KMS-11 (cell line): ENCODE results near the gene ASIC3.
A peak's percentile ranks its signal among the peaks of the same experiment; 100 is the strongest.

Experiments
- H2AFZ ChIP-seq: fragments of 200-600 bp; sonication (generic); 2 replicates; pipeline ENCODE4 v1.6.1; 2016; ENCODE audit warnings: antibody characterized with exemption, mixed run types, low read depth
- H3K27ac ChIP-seq: fragments of 200-600 bp; sonication (generic); 2 replicates; pipeline ENCODE4 v1.6.1; 2016; ENCODE audit warnings: mild to moderate bottlenecking, mixed run types
- H3K27me3 ChIP-seq: fragments of 200-600 bp; sonication (generic); 2 replicates; pipeline ENCODE4 v1.6.1; 2017; ENCODE audit warnings: mild to moderate bottlenecking, low read depth, mixed run types, moderate library complexity; ENCODE audit not compliant: insufficient read depth
- H3K36me3 ChIP-seq: fragments of 200-600 bp; sonication (generic); 2 replicates; pipeline ENCODE4 v1.6.1; 2017; ENCODE audit warnings: mild to moderate bottlenecking, mixed run types; ENCODE audit not compliant: insufficient read depth
- H3K4me1 ChIP-seq: fragments of 200-600 bp; sonication (generic); 2 replicates; pipeline ENCODE4 v1.6.1; 2016; ENCODE audit warnings: mild to moderate bottlenecking, low read depth, mixed run types; ENCODE audit not compliant: poor library complexity, severe bottlenecking
- H3K4me2 ChIP-seq: fragments of 200-600 bp; sonication (generic); 2 replicates; pipeline ENCODE4 v1.7.0; 2016; ENCODE audit warnings: mild to moderate bottlenecking, mixed run types
- H3K4me3 ChIP-seq: fragments of 200-600 bp; sonication (generic); IDR thresholded peaks from 2 replicates; pipeline ENCODE4 v1.6.1; 2017; ENCODE audit warnings: low read depth, low read length, mixed read lengths; ENCODE audit not compliant: insufficient read depth
- H3K79me2 ChIP-seq: fragments of 200-600 bp; sonication (generic); 2 replicates; pipeline ENCODE4 v1.6.1; 2016; ENCODE audit warnings: low read depth, mixed run types; ENCODE audit not compliant: insufficient read depth
- H3K9ac ChIP-seq: fragments of 200-600 bp; sonication (generic); 2 replicates; pipeline ENCODE4 v1.6.1; 2016; ENCODE audit warnings: mild to moderate bottlenecking, mixed run types
- H4K20me1 ChIP-seq: fragments of 200-600 bp; sonication (generic); 2 replicates; pipeline ENCODE4 v1.6.1; 2016; ENCODE audit warnings: mild to moderate bottlenecking, mixed run types; ENCODE audit not compliant: insufficient read depth
- TF ChIP-seq, protein P1 (sequence below): fragments of 200-600 bp; sonication (generic); conservative IDR thresholded peaks from 2 replicates; pipeline ENCODE4 v1.6.1; 2017; ENCODE audit warnings: low read depth, mild to moderate bottlenecking, antibody characterized with exemption, low read length, moderate library complexity, mixed read lengths

The ASIC3 gene

GRCh38 chr7:151056283-151056665, 7.9 kb downstream of the ASIC3 start:
- peaks cover 11% of the 10 kb centered on the region for H3K4me1 ChIP-seq
- TF ChIP-seq, protein P1, sequence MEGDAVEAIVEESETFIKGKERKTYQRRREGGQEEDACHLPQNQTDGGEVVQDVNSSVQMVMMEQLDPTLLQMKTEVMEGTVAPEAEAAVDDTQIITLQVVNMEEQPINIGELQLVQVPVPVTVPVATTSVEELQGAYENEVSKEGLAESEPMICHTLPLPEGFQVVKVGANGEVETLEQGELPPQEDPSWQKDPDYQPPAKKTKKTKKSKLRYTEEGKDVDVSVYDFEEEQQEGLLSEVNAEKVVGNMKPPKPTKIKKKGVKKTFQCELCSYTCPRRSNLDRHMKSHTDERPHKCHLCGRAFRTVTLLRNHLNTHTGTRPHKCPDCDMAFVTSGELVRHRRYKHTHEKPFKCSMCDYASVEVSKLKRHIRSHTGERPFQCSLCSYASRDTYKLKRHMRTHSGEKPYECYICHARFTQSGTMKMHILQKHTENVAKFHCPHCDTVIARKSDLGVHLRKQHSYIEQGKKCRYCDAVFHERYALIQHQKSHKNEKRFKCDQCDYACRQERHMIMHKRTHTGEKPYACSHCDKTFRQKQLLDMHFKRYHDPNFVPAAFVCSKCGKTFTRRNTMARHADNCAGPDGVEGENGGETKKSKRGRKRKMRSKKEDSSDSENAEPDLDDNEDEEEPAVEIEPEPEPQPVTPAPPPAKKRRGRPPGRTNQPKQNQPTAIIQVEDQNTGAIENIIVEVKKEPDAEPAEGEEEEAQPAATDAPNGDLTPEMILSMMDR, result no peak

DNA sequence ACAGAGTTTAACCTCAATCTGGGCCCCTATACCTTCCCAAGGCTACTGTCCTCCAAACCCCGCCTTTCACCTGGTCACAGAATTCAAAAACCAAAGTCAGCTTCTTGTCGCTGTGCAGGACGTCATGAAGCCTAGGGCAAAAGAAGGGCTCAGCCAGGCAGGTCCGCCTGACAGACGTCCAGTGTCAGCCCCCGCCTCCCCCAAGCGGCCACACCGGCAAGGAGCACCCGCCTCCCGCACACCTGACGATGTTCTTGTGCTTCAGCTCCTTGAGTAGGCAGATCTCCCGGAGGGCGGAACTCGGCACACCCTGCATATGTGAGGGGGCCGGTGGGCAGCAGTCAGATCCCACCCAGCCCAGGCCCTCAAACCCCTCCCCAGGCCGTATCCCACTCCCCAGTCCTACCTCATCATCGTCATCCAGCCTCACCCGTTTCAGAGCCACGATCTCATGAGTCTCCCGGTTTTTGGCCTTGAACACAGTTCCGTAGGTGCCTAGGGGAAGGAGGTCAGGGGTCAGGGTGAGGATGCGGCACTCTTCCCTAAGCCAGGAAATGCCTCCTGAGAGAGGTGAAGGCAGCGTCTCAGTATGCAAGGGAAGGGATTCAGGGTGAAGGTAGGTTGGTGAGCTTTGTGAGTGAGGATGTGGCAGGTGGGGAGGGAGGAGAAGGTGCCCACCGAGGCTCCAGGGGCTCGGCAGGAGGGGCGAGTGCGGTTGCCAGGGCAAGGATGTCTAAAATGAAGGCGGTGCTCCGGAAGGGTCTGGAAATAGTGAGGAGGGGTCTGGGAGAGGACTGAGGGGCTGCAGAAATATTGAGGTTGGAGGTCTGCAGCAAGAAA, 8.6 kb downstream of the ASIC3 start:
- Histone ChIP-seq H3K27me3 (no peaks in the 10 kb centered on the region), H3K27ac (no peak overlapping the region), H3K36me3 (no peaks in the 10 kb centered on the region), H3K4me3 (no peak overlapping the region), H3K4me1 (peaks cover 11% of the 10 kb centered on the region), H3K9ac (peak overlapping the region; percentile 8; the same call in 1 of the 2 replicates), H3K79me2 (peaks cover 18% of the 10 kb centered on the region; the same call in 1 of the 2 replicates), H3K4me2 (peak overlapping the region; percentile 57), H4K20me1 (no peaks in the 10 kb centered on the region), H2AFZ (peak overlapping the region; percentile 74)
- TF ChIP-seq, protein P1, result no peak

More at GRCh38 chr7:151056283-151056665, 7.9 kb downstream of the ASIC3 start:
- no peak overlapping the region for H3K4me3 ChIP-seq
- H3K9ac ChIP-seq, result no peak overlapping the region
- peaks cover 12% of the 10 kb centered on the region; the same call in 1 of the 2 replicates for H3K79me2 ChIP-seq
- no peak overlapping the region for H3K27ac ChIP-seq
- no peak overlapping the region for H2AFZ ChIP-seq
- H3K27me3 ChIP-seq, result no peaks in the 10 kb centered on the region
- H4K20me1 ChIP-seq, result no peaks in the 10 kb centered on the region
- H3K36me3 ChIP-seq, result no peaks in the 10 kb centered on the region
- no peak overlapping the region; the same call in 1 of the 2 replicates for H3K4me2 ChIP-seq

GRCh38 chr7:151057506-151057988, 9.2 kb downstream of the ASIC3 start, which contains the start of gene CDK5:
Gene CDK5, minus strand, starts transcription at chr7:151057897. Its CDS starts 49 bp downstream, at chr7:151057848.
- H2AFZ ChIP-seq, result peak within 1 kb of the TSS; percentile 74
- no peaks in the 10 kb centered on the region for H3K27me3 ChIP-seq
- H3K4me2 ChIP-seq, result peak within 1 kb of the TSS; percentile 57
- no peaks in the 10 kb centered on the region for H3K36me3 ChIP-seq
- H3K4me3 ChIP-seq, result no peak within 1 kb of the TSS
- peak within 1 kb of the TSS; percentile 43; the same call in 1 of the 2 replicates for H3K9ac ChIP-seq
- TF ChIP-seq, protein P1, result no peak
- H4K20me1 ChIP-seq, result no peaks in the 10 kb centered on the region
- H3K4me1 ChIP-seq, result peaks cover 11% of the 10 kb centered on the region
- peaks cover 22% of the 10 kb centered on the region; the same call in 1 of the 2 replicates for H3K79me2 ChIP-seq
- peak within 1 kb of the TSS; percentile 47 for H3K27ac ChIP-seq

DNA sequence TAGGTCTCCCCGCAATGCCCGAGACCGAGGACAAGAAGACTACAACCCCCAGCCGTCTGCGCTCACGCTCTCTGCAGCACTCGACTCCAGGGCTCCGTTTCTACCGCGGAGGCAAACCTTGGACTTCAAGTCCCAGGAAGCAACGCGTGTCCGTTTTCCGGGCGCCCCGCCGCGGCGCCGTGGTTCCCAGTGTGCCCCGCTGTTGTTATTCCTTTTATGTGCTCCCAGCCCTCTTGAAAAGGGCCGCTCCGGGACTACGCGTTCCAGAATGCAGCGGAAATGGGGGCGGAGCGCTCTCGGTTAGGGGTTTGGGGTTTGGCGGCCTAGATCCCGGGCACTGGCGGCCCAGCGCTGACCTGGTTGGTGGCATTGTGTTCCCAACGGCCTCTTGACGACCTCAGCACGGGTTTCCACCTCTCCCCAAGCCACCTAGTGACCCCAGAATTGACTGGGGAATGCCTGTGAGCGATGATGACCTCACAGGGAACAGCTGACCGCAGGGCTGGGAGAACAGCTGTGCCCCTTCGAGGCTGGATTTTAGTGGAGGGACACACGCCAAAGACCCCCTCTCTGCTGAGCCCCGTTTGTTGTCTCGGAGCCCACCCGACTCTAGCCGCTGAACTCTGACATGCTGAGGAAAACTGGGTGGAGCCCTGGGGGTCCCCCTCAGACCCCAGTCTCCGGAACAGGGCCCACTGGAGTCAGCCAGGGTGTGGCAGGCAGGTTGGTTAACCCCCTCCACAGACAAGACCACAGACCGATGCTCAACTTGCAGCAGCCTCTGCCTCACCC, 9.9 kb downstream of the ASIC3 start:
- H3K36me3 ChIP-seq, result no peaks in the 10 kb centered on the region
- no peak overlapping the region for H3K4me3 ChIP-seq
- H4K20me1 ChIP-seq, result no peaks in the 10 kb centered on the region
- TF ChIP-seq, protein P1, result no peak
- H3K9ac ChIP-seq, result peak overlapping the region; percentile 43; the same call in 1 of the 2 replicates
- peak overlapping the region; percentile 47 for H3K27ac ChIP-seq
- peak overlapping the region; percentile 57 for H3K4me2 ChIP-seq
- H2AFZ ChIP-seq, result peak overlapping the region; percentile 74
- H3K4me1 ChIP-seq, result peaks cover 11% of the 10 kb centered on the region
- peaks cover 22% of the 10 kb centered on the region; the same call in 1 of the 2 replicates for H3K79me2 ChIP-seq
- H3K27me3 ChIP-seq, result no peaks in the 10 kb centered on the region
